ENCODE measurements around the gene PLA2G12A.

The PLA2G12A gene

GRCh38 chr4:109675843-109676242, 54.0 kb downstream of the PLA2G12A start:
- DNase-seq, result no peak

GRCh38 chr4:109675181-109675580, 54.7 kb downstream of the PLA2G12A start:
- no peak for DNase-seq

- DNase-seq, result no peak
Measured at GRCh38 chr4:109673303-109673702, 56.6 kb downstream of the PLA2G12A start.

GRCh38 chr4:109672169-109672930, 57.5 kb downstream of the PLA2G12A start:
- no peak for DNase-seq

GRCh38 chr4:109671350-109671749, 58.5 kb downstream of the PLA2G12A start:
- DNase-seq, result no peak

- no peak for DNase-seq
Measured at GRCh38 chr4:109665783-109666485, 63.9 kb downstream of the PLA2G12A start.

GRCh38 chr4:109662771-109663170, 67.1 kb downstream of the PLA2G12A start:
- no peak for DNase-seq

GRCh38 chr4:109662116-109662515, 67.8 kb downstream of the PLA2G12A start:
- no peak for DNase-seq
